Osteoblast (primary cell): ENCODE results near the gene SETD3. TPM values are rescaled to one million over a fixed set of nuclear protein-coding genes. Genes with fewer than 3 reads are reported as not detected.

ENCODE experiments used
- DNase-seq: peaks from one replicate; pipeline ENCODE4 v3.0.0; 2011; ENCODE audit warnings: low spot score, mixed read lengths; ENCODE audit not compliant: insufficient read length; ENCODE audit errors: missing footprints
- H2AFZ ChIP-seq: 2 replicates; pipeline ENCODE4 v1.6.0; 2011; ENCODE audit warnings: mild to moderate bottlenecking, low read length
- H3K27ac ChIP-seq: 2 replicates; pipeline ENCODE4 v1.5.1; 2011; ENCODE audit warnings: mild to moderate bottlenecking, low read depth, low read length, moderate library complexity
- H3K27me3 ChIP-seq: 2 replicates; pipeline ENCODE4 v1.6.0; 2012; ENCODE audit warnings: mild to moderate bottlenecking, control low read depth, inconsistent platforms, low read length, moderate library complexity; ENCODE audit not compliant: insufficient read depth
- H3K36me3 ChIP-seq: 2 replicates; pipeline ENCODE4 v1.5.1; 2011; ENCODE audit warnings: mild to moderate bottlenecking, low read length, control low read depth, moderate library complexity; ENCODE audit not compliant: insufficient read depth
- H3K4me1 ChIP-seq: 2 replicates; pipeline ENCODE4 v1.5.1; 2011; ENCODE audit warnings: mild to moderate bottlenecking, low read length, control low read depth, moderate library complexity; ENCODE audit not compliant: insufficient read depth
- H3K4me2 ChIP-seq: 2 replicates; pipeline ENCODE4 v1.6.0; 2011; ENCODE audit warnings: mild to moderate bottlenecking, low read length; ENCODE audit not compliant: insufficient read depth
- H3K4me3 ChIP-seq: fragments of 200-600 bp; sonication (generic); 3 replicates; pipeline ENCODE4 v1.5.1; 2012; ENCODE audit warnings: mild to moderate bottlenecking, low read length, inconsistent platforms; ENCODE audit not compliant: insufficient read depth
- H3K79me2 ChIP-seq: 2 replicates; pipeline ENCODE4 v1.6.0; 2012; ENCODE audit warnings: mild to moderate bottlenecking, low read length, control low read depth, inconsistent platforms; ENCODE audit not compliant: insufficient read depth
- H3K9me3 ChIP-seq: 2 replicates; pipeline ENCODE4 v1.5.1; 2011; ENCODE audit warnings: low read depth, low read length, control low read depth
- H4K20me1 ChIP-seq: 2 replicates; pipeline ENCODE4 v1.6.0; 2012; ENCODE audit warnings: mild to moderate bottlenecking, low read length, control low read depth; ENCODE audit not compliant: insufficient read depth
- CTCF ChIP-seq: IDR thresholded peaks from 2 replicates; pipeline ENCODE4 v1.5.1; 2011; ENCODE audit warnings: mild to moderate bottlenecking, low read depth, low read length, moderate library complexity; ENCODE audit errors: extremely low read depth
- total RNA-seq: library from RNA; depleted of rRNA; stranded (reverse); fragments of >200 nt; gene quantifications from 2 replicates; pipeline ENCODE4 v1.2.3, GENCODE V29; 2012

Gene SETD3
- total RNA-seq, 1 donor = 65.1 TPM

GRCh38 chr14:99447739-99448138 is 32.9 kb downstream of the SETD3 start:
- no peak for TF ChIP-seq CTCF
- no peaks in the 10 kb centered on the region for H3K4me1 ChIP-seq

GRCh38 chr14:99445931-99446330 is 34.7 kb downstream of the SETD3 start:
- no peak overlapping the region for H3K4me2 ChIP-seq
- H2AFZ ChIP-seq = no peak overlapping the region
- no peak for TF ChIP-seq CTCF
- no peak for DNase-seq
- peaks cover 33% of the 10 kb centered on the region for H3K36me3 ChIP-seq
- no peaks in the 10 kb centered on the region for H3K4me1 ChIP-seq
- H3K79me2 ChIP-seq = no peaks in the 10 kb centered on the region
- no peak overlapping the region for H3K27ac ChIP-seq
- H3K4me3 ChIP-seq = no peak overlapping the region
- H4K20me1 ChIP-seq = no peaks in the 10 kb centered on the region
- H3K27me3 ChIP-seq = no peaks in the 10 kb centered on the region
- no peaks in the 10 kb centered on the region for H3K9me3 ChIP-seq

More at GRCh38 chr14:99447739-99448138, 32.9 kb downstream of the SETD3 start:
- Histone ChIP-seq H3K36me3 (peaks cover 35% of the 10 kb centered on the region), H4K20me1 (peaks cover 2% of the 10 kb centered on the region), H3K27ac (no peak overlapping the region), H3K79me2 (peaks cover 3% of the 10 kb centered on the region), H2AFZ (no peak overlapping the region), H3K4me2 (no peak overlapping the region), H3K27me3 (no peaks in the 10 kb centered on the region), H3K4me3 (no peak overlapping the region), H3K9me3 (no peaks in the 10 kb centered on the region)
- DNase-seq = no peak

- Histone ChIP-seq H3K79me2 (no peaks in the 10 kb centered on the region), H3K4me3 (no peak overlapping the region), H3K27ac (no peak overlapping the region), H3K27me3 (no peaks in the 10 kb centered on the region), H2AFZ (no peak overlapping the region), H3K4me2 (no peak overlapping the region), H3K4me1 (no peaks in the 10 kb centered on the region), H3K9me3 (no peaks in the 10 kb centered on the region), H3K36me3 (peaks cover 16% of the 10 kb centered on the region), H4K20me1 (peaks cover 8% of the 10 kb centered on the region)
- DNase-seq = no peak
- TF ChIP-seq CTCF = no peak
Measured at GRCh38 chr14:99441918-99442317, 38.7 kb downstream of the SETD3 start.

GRCh38 chr14:99441157-99441870 is 39.3 kb downstream of the SETD3 start:
- Histone ChIP-seq H3K4me1 (no peaks in the 10 kb centered on the region), H3K27me3 (no peaks in the 10 kb centered on the region), H3K36me3 (peaks cover 12% of the 10 kb centered on the region), H2AFZ (no peak overlapping the region), H4K20me1 (peaks cover 9% of the 10 kb centered on the region), H3K27ac (no peak overlapping the region), H3K4me3 (no peak overlapping the region), H3K79me2 (no peaks in the 10 kb centered on the region), H3K4me2 (no peak overlapping the region), H3K9me3 (no peaks in the 10 kb centered on the region)
- DNase-seq = no peak
- peak; percentile 29 for TF ChIP-seq CTCF
